HG03442 (cell line): ENCODE measurements around the gene C5orf24.
"Not testable (repeated sequence)": the region's sequence is repeated elsewhere in the genome, so short reads cannot be mapped to it uniquely, and the experiment has no call there.

Experiments
- ATAC-seq: cut with Tn5 transposase; IDR thresholded peaks from one replicate; pipeline ENCODE4 v1.9.1; 2021; ENCODE audit warnings: mild to moderate bottlenecking, moderate library complexity; ENCODE audit not compliant: unreplicated experiment

Gene C5orf24

DNA sequence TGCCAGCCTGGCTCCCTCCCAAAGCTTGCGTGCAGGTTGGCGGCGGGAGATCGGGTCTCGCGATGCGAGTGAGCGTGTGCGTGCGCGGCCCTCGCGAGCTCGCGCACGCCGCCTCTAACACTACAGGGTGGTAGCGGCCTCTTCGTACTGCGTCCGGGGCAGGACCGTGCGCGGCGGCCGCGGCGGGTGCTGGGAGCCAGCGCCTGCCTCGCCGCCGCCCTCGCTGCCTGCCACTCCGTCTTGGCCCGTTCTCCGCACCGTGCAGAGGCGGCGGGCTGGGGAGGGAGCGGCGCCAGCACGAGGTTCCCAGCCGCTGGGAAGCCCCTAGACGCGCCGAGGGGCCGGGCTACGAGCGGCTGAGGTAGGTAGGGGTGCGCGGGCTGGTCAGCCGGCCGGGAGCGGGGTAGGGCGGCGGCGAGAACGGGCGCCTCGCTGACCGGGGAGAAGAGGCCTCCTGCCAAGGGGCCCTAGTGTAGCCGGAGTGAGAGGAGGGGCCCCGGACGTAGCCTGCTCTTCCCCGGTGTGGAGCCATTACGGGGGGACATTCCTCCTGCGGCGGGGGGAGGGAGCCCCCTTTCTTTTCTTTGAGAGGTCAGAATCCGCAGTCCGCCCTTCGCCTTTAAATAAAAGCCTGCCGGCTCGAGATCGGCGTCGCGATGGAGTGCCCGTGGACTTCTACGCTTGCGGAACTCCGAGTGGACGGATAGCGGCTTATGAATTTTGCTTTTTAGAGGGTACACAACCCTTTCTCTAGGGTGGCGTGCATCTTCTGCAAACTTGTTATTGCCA, at the start of gene C5orf24:
C5orf24 (plus strand) TSS at position 117 of the 789 bp plus-strand sequence. CDS start 8,933 bp downstream, outside the sequence.
- ATAC-seq: peak; percentile 95

DNA sequence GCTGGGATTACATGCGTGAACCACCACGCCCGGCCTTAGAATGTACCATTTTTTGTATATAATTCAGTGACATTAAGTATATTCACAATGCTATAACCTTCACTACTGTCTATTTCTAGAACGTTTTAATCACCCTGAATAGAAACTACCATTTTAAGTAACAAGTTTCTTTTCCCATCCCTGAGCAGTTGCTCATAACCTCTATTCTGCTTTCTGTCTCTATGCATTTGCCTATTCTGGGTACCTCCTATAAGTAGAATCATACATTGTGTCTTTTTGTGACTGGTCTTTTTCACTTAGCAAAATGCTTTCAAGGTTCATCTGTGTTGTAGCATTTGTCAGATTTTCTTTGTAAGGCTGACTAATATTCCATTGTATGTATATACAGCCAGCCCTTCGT, 47.3 kb upstream of the C5orf24 start:
- ATAC-seq: no peak

DNA sequence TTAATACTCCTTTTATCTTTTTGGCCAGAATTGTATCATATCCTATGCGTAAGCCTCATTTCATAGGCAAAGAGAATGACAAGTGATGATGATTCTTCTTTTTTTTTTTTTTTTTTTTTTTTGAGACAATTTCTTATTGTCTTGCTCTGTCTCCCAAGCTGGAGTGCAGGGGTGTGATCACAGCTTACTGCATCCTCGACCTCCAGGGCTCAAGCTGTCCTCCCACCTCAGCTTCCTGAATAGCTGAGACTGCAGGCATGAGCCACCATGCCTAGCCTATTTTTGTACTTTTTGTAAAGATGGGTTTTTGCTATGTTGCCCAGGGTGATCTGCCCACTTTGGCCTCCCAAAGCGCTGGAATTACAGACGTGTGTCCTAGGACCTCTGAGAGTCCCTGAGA, 41.9 kb upstream of the C5orf24 start:
- ATAC-seq: no peak

DNA sequence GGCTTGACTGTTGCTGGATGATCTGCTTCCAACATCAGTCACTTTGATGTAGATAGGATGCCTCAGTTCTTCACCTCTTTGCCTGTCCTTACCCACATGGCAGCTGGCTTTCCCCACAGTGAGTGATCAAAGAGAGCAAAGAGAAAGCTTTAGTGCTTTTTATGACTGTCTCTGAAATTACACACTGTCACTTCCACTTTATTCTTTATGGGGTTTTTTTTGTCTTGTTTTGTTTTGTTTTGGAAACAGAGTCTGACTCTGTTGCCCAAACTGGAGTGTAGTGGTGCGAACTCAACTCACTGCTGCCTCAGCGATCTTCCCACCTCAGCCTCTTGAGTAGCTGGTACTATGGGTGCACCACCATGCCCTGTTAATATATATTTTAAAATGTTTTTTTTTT, 32.4 kb upstream of the C5orf24 start:
- ATAC-seq: peak; percentile 46

DNA sequence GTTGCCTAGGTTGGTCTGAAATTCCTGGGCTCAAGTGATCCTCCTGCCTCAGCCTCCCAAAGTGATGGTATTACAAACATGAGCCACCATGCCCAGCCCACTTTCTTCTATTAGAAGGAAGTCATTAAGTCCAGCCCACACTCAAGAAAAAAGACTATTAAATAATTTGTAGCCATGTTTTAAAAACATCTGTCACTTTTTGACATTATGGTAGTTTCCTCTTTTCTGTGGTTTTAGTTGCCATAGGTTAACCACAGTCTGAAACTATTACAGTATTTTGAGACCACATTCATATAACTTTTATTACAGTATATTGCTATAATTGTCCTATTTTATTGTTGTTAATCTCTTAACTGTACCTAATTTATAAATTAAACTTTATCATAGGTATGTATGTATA, 31.9 kb upstream of the C5orf24 start:
- ATAC-seq: peak; percentile 25

DNA sequence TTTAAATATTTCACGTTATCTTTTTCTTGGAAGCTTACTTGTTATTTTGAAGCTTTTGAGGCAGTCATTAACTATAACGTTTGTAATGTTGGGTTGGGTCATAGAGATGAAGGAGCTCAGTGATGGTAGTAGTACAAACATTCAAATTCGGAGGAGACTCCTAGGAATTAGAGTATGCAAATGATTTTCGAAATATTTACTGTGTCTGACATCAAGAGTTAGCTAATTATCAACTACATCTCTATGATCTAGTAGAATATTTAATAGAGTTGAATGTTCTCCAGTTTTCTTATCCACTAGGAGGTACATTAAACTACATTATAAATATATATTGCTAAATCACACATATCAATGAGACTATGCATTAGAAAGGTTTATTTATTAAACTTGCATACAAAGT, 28.8 kb upstream of the C5orf24 start:
- ATAC-seq: no peak

DNA sequence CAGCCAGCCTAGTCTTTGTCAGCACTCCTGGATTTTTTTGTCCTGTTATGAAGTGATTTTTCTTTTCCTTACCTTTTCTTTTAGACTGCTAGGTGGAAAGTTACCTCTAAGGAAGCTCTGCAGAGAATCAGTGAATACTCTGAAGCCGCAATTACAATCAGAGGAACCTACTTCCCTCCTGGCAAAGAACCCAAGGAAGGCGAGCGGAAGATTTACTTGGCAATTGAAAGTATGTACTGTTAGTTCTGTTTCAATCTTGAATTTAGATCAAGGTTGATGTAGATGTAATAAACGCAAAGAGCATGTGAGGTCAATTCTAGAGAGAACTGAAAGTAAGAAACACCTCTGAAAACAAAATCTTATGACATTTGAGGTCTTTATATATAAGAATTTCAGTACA, 27.0 kb upstream of the C5orf24 start:
- no peak for ATAC-seq

DNA sequence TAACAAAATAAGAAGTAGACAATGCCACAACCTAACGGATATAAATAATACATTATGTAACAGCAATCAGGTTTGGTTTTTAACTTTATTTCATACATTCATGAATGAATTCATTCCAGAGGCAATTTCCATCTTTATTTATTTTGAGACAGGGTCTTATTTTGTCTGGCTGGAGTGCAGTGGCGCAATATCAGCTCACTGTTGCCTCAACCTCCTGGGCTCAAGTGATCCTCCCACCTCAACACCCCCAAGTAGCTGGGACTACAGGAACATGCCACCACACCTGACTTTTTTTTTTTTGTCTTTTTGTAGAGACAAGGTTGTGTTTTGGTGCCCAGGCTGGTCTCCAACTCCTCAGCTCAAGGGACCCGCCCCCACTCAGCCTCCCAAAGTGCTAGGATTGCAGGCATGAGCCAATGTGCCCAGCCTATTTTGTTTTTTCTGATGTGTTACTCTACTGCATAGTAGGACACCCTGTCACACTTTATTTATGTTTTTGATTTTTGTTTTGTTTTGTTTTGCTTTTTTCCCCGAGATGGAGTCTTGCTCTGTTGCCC, 26.3 kb upstream of the C5orf24 start:
- no peak for ATAC-seq

DNA sequence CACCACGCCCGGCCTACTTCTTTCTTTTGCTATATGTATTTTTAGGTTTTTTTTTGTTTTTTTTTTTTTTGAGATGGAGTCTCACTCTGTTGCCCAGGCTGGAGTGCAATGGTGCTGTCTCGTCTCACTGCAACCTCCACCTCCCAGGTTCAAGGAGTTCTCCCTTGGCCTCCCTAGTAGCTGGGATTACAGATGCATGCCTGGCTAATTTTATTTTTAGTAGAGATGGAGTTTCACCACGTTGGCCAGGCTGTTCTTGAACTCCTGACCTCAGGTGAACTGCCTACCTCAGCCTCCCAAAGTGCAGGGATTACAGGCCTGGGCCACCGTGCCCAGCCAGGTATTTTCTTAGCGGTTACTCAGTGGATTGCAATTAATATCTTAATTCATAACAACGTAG, 23.9 kb upstream of the C5orf24 start:
- no peak for ATAC-seq

DNA sequence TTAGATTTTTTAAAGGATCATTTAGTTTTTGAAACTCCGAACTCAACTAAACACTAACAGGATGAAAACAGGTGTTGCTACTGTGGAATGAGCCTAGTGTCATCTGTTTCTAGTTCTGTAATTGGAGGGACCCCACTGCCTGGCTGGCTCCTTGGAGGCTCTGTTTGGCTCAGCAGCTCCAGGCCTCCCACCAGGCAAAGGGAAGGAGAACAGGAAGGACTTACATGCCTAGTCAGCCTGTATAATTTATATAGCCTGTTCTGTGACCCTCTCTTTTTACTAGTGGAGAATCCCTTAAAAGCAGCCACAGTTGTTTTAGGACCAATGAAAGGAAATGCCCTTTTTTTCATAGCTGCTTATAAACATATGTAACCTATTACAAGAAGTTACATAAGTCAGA, 21.1 kb upstream of the C5orf24 start:
- ATAC-seq: no peak

DNA sequence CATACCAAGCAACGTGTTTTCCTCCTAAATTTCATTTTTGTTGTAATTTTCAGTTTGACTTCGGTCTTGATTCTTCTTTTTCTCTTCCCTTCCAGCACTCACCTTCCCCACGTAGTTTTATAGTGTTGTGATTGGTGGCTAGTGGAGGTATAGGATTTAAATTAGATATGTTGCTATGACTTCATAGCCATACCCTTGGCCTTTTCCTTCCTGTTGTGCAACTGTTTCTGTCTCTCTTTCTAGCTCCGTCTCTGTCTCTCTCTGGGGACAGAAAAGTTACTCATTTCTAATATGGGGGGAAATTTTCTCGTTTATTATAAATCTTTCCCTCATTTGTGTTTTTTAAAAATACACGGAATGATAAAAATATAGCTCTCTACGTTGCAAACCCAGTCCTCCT, 20.6 kb upstream of the C5orf24 start:
- ATAC-seq: no peak

DNA sequence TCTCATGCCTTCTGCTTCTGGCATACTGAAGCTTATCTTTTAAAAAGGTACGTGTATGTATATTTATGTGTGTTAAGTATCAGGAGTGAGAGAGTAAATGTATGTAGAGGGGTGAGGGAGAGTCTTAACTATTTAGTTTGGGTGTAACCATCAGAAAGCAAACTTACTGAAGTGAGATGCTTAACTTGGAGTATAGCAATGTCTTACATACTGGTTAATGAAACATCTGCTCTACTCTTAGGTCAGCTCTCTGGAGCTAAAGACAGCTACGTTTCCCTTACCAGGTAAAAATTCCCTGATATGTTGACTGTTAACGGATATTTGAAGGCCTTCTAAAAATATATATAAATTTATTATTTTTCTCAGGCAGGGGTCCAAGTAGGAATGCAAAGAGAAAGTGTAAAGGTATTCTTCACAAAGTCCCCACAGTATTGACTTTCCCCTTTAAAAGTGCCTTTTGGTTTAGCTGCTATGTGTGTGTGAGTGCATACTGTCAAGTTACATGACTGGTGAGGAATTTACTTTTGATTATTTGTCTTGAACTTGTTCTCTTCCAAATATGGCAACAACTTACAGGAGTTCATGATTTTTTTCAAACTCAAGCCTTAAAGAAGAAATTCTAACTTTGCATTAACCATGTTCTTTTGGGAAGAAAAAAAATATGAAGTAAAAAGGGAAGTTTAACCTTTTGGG, 12.3 kb upstream of the C5orf24 start:
- no peak for ATAC-seq

DNA sequence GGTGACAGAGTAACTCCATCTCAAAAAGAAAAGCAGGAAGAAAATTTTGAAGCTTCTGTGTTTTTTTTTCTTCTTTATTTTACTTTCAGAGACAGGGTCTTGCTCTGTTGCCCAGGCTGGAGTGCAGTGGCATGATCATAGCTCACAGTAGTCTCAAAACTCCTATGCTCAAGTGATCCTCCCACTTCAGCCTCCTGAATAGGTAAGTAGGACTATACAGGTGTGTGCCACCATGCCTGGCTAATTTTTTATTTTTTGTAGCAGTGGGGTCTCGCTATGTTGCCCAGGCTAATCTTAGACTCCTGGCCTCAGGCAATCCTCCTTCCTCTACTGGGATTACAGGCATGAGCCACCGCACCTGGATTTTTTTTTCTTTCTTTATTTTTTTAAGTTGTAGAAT, 10.1 kb upstream of the C5orf24 start:
- no peak for ATAC-seq

DNA sequence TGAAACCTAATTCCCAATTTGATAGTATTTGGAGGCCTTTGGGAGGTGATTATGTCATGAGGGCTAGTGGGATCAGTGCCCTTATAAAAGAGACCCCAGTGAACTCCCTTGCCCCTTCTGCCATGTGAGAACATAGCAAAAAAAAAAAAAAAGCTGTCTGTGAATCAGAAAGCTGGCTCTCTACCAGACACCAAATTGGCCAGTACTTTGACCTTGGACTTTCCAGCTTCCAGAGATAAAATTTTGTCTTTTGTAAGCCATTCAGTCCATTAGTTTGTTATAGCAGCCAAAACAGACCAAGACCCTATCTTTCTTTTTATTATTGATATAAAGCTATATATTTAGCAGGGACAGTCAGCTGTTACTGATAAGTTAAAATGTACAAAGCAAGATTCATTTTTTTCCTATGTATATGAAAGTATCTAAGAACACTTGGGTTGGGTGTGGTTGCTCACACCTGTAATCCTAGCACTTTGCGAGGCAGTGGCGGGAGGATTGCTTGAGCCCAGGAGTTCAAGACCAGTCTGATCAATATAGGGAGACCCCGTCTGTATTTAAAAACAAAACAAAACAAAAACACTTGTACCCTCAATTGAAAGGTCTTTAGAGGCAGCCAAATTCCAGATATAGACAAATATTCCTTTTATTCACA, 8.1 kb upstream of the C5orf24 start:
- ATAC-seq: no peak

DNA sequence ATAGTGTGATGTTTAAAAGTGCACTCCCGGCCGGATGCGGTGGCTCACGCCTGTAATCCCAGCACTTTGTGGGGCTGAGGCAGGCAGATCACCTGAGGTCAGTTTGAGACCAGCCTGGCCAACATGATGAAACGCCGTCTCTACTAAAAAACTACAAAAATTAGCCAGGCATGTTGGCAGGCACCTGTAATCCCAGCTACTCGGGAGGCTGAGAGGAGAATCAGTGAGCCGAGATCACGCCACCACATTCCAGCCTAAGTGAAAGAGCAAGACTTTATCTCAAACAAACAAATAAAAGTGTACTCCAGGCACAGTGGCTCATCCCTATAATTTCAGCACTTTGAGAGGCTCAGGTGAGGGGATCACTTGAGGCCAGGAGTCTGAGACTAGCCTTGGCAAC, 7.4 kb upstream of the C5orf24 start:
- not testable (repeated sequence) for ATAC-seq

DNA sequence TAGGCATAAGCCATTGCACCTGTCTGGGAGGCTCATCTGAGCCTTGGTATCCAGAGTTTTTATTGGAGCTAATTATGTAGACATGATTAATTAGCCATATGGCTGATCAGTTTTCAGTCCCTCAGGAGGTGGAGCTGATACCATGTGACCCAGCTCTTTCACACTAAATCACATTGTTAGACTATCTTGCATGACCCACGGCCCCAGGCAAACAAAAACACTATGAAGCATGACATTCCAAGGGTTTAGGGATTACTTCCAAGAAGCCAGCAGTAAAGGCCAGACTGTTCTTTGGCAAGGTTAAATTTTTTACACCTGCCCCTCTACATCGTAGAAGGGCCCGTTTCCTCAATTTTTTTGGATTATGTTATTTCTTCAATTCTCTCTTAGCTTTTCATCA, 5.0 kb upstream of the C5orf24 start:
- no peak for ATAC-seq

DNA sequence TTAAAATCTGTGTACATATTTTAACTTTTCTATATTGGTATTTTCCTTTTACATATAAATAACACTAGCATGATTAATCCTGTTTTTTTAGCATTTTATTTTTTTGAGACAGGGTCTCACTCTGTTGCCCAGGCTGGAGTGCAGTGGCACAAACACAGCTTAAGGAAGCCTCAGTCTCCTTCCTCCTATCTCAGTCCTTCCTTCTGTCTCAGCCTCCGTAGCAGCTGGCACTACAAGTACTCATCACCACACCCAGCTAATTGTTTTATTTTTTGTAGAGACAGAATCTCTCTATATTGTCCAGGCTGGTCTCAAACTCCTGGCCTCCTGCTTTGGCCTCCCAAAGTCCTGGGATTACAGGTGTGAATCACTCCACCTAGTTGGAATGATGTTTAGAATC, 1.5 kb upstream of the C5orf24 start:
- ATAC-seq: no peak

DNA sequence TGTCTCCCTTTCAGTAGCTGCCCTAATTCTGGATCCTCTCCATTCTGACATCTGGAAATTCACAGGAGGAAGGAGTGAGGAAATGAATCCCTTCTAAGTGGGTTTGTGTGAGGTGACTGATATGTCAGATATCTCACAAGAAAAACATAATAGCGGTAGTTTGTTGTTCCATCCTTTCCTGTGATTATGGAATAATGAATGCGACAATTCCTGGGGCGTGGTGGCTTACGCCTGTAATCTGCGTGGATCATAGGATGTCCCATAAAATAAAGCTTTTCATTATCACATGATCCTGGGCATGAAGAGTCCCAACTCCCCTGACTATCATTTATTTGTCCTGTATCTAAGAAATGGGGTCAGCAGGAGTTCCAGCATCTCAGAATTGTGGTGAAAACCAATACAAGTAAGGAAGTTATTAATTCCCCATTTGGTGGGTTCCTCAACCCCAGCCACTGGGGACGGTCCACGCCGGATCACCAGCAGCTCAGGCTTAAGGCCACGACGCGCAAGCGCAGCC, 375 bp upstream of the C5orf24 start:
- ATAC-seq: no peak

DNA sequence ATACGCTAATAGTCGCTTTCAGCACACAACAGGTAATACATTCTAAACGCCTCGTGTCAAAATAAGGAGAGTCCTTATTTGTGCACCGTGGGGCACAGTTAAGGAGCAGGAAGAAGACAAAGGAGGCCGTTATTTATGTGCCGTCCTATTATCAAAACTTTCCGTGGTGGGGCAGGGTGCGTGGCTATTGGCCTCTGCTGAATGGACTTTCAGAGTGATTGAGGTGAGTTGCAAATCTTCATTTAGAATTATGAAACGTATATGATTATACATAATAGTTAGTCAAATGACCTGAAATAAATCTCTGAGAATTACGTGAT, 833 bp downstream of the C5orf24 start:
- no peak for ATAC-seq

DNA sequence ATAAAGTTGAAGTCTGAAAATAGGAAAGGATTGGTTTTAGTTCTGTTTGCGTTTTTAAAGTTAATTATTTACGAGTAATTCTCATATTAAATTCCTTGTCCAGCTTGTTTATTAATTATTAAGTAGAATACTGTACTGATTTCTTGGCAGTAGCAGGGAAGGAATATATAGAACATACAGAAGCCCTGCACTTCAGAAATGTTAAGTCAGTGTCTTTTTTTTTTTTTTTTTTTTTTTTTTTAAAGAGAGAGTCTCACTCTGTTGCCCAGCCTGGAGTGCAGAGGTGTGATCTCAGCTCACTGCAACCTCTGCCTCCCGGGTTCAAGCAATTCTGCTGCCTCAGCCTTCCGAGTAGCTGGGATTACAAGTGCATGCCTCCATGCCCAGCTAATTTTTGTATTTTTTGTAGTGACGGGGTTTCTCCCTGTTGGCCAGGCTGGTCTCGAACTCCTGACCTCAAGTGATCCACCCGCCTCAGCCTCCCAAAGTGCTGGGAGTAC, 3.7 kb downstream of the C5orf24 start:
- not testable (repeated sequence) for ATAC-seq

DNA sequence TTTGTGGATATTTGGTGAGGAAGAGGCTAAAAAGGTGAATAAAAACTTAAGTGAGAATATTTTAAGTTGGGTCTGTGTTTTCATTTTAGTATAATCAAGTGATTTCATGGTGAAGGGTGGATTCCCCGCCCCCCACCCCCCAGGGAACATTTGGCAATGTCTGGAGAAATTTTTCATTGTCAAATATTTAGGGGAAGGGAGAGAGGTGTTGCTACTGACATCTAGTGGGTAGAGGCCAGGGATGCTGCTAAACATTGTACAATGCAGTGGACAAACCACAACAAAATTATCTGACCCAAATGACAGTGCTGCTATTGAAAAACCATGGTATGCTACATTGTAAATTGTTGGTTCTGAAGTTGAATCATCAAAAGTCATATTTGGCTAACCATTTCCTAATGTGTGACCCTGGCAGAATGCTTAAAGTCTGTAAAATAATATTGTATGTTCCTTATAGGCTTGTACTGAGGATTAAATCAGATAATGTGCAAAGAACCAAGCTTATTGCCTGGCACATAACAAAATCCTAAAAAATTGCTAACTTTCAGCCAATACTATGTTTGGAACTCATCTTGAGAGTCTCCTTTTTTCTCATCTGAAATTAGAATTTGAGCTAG, 5.6 kb downstream of the C5orf24 start:
- no peak for ATAC-seq
